ENCODE measurements around the gene PRR16.

- no peak for TF ChIP-seq CTCF (IDR thresholded peaks at IDR 0.05)
- no peak for TF ChIP-seq POLR2A (IDR thresholded peaks at IDR 0.05)
Observed at GRCh38 chr5:120443607-120444006, 20.5 kb upstream of the PRR16 start.

All from esophagus squamous epithelium (tissue), 4 donors.